ENCODE measurements around the gene SMARCD3. TPM values are rescaled to one million over a fixed set of nuclear protein-coding genes. Genes with fewer than 3 reads are reported as not detected.

SMARCD3 gene
- total and polyA plus RNA-seq, 9 of the 15 experiments (the other 6 are each of a cell fraction or from before 2014, with no cell fraction given): 0.43 to 3.6 (median 2.6) TPM

- no peak for TF ChIP-seq ZNF212 (CRISPR knock-in tag; IDR thresholded peaks at IDR 0.05)
- no peak for TF ChIP-seq POLR2A (conservative IDR thresholded peaks at IDR 0.05)
- no peak for TF ChIP-seq ZNF639 (CRISPR knock-in tag; conservative IDR thresholded peaks at IDR 0.05 in 1 of 2, IDR thresholded peaks at IDR 0.05 in 1 of 2)
- TF ChIP-seq ARID4B (CRISPR knock-in tag; IDR thresholded peaks at IDR 0.05): no peak
- TF ChIP-seq, protein P1, sequence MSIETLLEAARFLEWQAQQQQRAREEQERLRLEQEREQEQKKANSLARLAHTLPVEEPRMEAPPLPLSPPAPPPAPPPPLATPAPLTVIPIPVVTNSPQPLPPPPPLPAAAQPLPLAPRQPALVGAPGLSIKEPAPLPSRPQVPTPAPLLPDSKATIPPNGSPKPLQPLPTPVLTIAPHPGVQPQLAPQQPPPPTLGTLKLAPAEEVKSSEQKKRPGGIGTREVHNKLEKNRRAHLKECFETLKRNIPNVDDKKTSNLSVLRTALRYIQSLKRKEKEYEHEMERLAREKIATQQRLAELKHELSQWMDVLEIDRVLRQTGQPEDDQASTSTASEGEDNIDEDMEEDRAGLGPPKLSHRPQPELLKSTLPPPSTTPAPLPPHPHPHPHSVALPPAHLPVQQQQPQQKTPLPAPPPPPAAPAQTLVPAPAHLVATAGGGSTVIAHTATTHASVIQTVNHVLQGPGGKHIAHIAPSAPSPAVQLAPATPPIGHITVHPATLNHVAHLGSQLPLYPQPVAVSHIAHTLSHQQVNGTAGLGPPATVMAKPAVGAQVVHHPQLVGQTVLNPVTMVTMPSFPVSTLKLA (conservative IDR thresholded peaks at IDR 0.05): no peak; a peak in 1 of 4 replicates
- no peak for TF ChIP-seq POLR2B (IDR thresholded peaks at IDR 0.05; ENCODE audit: low read depth, partially characterized antibody)
- TF ChIP-seq MTF1 (CRISPR knock-in tag; IDR thresholded peaks at IDR 0.05; ENCODE audit: borderline replicate concordance): no peak
- no peak for TF ChIP-seq TFAP4 (CRISPR knock-in tag; IDR thresholded peaks at IDR 0.05; ENCODE audit: borderline replicate concordance)
- TF ChIP-seq, protein P2, sequence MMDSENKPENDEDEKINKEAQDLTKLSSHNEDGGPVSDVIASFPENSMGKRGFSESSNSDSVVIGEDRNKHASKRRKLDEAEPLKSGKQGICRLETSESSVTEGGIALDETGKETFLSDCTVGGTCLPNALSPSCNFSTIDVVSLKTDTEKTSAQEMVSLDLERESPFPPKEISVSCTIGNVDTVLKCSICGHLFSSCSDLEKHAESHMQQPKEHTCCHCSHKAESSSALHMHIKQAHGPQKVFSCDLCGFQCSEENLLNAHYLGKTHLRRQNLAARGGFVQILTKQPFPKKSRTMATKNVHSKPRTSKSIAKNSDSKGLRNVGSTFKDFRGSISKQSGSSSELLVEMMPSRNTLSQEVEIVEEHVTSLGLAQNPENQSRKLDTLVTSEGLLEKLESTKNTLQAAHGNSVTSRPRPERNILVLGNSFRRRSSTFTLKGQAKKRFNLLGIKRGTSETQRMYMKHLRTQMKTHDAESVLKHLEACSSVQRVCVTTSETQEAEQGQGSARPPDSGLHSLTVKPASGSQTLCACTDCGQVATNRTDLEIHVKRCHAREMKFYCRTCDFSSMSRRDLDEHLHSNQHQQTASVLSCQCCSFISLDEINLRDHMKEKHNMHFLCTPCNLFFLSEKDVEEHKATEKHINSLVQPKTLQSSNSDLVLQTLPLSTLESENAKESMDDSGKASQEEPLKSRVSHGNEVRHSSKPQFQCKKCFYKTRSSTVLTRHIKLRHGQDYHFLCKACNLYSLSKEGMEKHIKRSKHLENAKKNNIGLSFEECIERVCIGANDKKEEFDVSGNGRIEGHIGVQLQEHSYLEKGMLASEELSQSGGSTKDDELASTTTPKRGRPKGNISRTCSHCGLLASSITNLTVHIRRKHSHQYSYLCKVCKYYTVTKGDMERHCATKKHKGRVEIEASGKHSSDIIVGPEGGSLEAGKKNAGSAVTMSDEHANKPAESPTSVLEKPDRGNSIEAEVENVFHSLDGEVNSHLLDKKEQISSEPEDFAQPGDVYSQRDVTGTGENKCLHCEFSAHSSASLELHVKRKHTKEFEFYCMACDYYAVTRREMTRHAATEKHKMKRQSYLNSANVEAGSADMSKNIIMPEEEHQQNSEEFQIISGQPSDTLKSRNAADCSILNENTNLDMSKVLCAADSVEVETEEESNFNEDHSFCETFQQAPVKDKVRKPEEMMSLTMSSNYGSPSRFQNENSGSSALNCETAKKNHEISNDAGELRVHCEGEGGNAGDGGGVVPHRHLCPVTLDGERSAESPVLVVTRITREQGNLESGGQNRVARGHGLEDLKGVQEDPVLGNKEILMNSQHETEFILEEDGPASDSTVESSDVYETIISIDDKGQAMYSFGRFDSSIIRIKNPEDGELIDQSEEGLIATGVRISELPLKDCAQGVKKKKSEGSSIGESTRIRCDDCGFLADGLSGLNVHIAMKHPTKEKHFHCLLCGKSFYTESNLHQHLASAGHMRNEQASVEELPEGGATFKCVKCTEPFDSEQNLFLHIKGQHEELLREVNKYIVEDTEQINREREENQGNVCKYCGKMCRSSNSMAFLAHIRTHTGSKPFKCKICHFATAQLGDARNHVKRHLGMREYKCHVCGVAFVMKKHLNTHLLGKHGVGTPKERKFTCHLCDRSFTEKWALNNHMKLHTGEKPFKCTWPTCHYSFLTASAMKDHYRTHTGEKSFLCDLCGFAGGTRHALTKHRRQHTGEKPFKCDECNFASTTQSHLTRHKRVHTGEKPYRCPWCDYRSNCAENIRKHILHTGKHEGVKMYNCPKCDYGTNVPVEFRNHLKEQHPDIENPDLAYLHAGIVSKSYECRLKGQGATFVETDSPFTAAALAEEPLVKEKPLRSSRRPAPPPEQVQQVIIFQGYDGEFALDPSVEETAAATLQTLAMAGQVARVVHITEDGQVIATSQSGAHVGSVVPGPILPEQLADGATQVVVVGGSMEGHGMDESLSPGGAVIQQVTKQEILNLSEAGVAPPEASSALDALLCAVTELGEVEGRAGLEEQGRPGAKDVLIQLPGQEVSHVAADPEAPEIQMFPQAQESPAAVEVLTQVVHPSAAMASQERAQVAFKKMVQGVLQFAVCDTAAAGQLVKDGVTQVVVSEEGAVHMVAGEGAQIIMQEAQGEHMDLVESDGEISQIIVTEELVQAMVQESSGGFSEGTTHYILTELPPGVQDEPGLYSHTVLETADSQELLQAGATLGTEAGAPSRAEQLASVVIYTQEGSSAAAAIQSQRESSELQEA (IDR thresholded peaks at IDR 0.05; ENCODE audit: low read depth): no peak
Measured at GRCh38 chr7:151206914-151207313, 41.6 kb downstream of the SMARCD3 start (continued).

All from K562 (cell line).